GM23338 (cell line): Measurements from ENCODE around the gene TBC1D14. TPM values are rescaled to one million over a fixed set of nuclear protein-coding genes. Genes with fewer than 3 reads are reported as not detected.

ENCODE experiments used
- ATAC-seq: fragments of 200-7000 bp; cut with Tn5 transposase; 3 replicates; pipeline ENCODE4 v1.9.1; 2020
- DNase-seq: peaks from one replicate; pipeline ENCODE4 v3.0.0-alpha.2; 2015; ENCODE audit warnings: low spot score
- H2AFZ ChIP-seq: fragments of 200-600 bp; sonication (generic); 2 replicates; pipeline ENCODE4 v1.8.0; 2016; ENCODE audit warnings: antibody characterized with exemption, mild to moderate bottlenecking, moderate library complexity
- H3F3A ChIP-seq: fragments of 200-600 bp; sonication (generic); replicated peaks from 2 replicates; pipeline ENCODE4 v1.8.0; 2017; ENCODE audit warnings: antibody characterized with exemption, mixed run types, low read depth
- H3K27ac ChIP-seq: fragments of 200-600 bp; sonication (generic); 2 replicates; pipeline ENCODE4 v1.6.1; 2016; ENCODE audit warnings: low read depth
- H3K27me3 ChIP-seq: fragments of 200-600 bp; sonication (generic); 2 replicates; pipeline ENCODE4 v1.8.0; 2016; ENCODE audit warnings: mild to moderate bottlenecking, mixed run types, moderate library complexity; ENCODE audit not compliant: insufficient read depth
- H3K36me3 ChIP-seq: fragments of 200-600 bp; sonication (generic); 2 replicates; pipeline ENCODE4 v1.8.0; 2016; ENCODE audit warnings: mild to moderate bottlenecking; ENCODE audit not compliant: insufficient read depth
- H3K4me1 ChIP-seq: fragments of 200-600 bp; sonication (generic); 2 replicates; pipeline ENCODE4 v1.8.0; 2016; ENCODE audit warnings: mild to moderate bottlenecking, moderate library complexity; ENCODE audit not compliant: insufficient read depth
- H3K4me2 ChIP-seq: fragments of 200-600 bp; sonication (generic); 2 replicates; pipeline ENCODE4 v1.7.1; 2017; ENCODE audit warnings: mixed run types
- H3K4me3 ChIP-seq: fragments of 200-600 bp; sonication (generic); 2 replicates; pipeline ENCODE4 v1.6.1; 2016; ENCODE audit warnings: mixed run types
- H3K79me2 ChIP-seq: fragments of 200-600 bp; sonication (generic); replicated peaks from 2 replicates; pipeline ENCODE4 v1.8.0; 2017; ENCODE audit warnings: mild to moderate bottlenecking; ENCODE audit not compliant: insufficient read depth
- H3K9me2 ChIP-seq: fragments of 200-600 bp; sonication (generic); 2 replicates; pipeline ENCODE4 v1.8.0; 2017; ENCODE audit not compliant: insufficient read depth
- H4K20me1 ChIP-seq: fragments of 200-600 bp; sonication (generic); replicated peaks from 2 replicates; pipeline ENCODE4 v1.8.0; 2017; ENCODE audit warnings: mild to moderate bottlenecking; ENCODE audit not compliant: insufficient read depth
- H3K27ac Mint-ChIP-seq: 2 replicates; pipeline ENCODE4 v1.8.0; 2020; ENCODE audit warnings: inconsistent platforms, mild to moderate bottlenecking, moderate library complexity, mixed read lengths
- H3K27me3 Mint-ChIP-seq: 3 replicates; pipeline ENCODE4 v1.8.0; 2022; ENCODE audit warnings: low read depth, mild to moderate bottlenecking, moderate library complexity, mixed read lengths, inconsistent platforms; ENCODE audit not compliant: insufficient read depth, poor library complexity
- H3K36me3 Mint-ChIP-seq: 3 replicates; pipeline ENCODE4 v1.8.0; 2021; ENCODE audit warnings: low read depth, mild to moderate bottlenecking, inconsistent platforms, moderate library complexity, mixed read lengths
- H3K4me1 Mint-ChIP-seq: 3 replicates; pipeline ENCODE4 v1.8.0; 2020; ENCODE audit warnings: mild to moderate bottlenecking, inconsistent platforms, mixed read lengths
- H3K4me3 Mint-ChIP-seq: 3 replicates; pipeline ENCODE4 v1.8.0; 2021; ENCODE audit warnings: moderate library complexity, mild to moderate bottlenecking, inconsistent platforms, mixed read lengths
- H3K9me3 Mint-ChIP-seq: 3 replicates; pipeline ENCODE4 v1.8.0; 2020; ENCODE audit warnings: moderate library complexity, mild to moderate bottlenecking, inconsistent platforms, mixed read lengths
- CREB1 ChIP-seq: fragments of 250-450 bp; sonication (Bioruptor Pico); IDR thresholded peaks from 2 replicates; pipeline ENCODE4 v1.5.0; 2020; ENCODE audit warnings: low read depth, mild to moderate bottlenecking, moderate library complexity
- CTCF ChIP-seq, 2 experiments: fragments of 200-600 bp in 1 of 2; sonication (generic) in 1 of 2; conservative IDR thresholded peaks; 2 replicates each; pipeline versions ENCODE4 v1.5.1 to v1.6.1; 2016 to 2017; ENCODE audit warnings: antibody characterized with exemption in 2 of 2, low read depth in 2 of 2, mild to moderate bottlenecking in 2 of 2, moderate library complexity in 1 of 2
- ETS1 ChIP-seq: IDR thresholded peaks from 2 replicates; pipeline ENCODE4 v1.6.1; 2016; ENCODE audit warnings: antibody characterized with exemption
- EZH2 ChIP-seq: fragments of 200-600 bp; sonication (generic); IDR thresholded peaks from one replicate; pipeline ENCODE4 v1.8.0; 2017; ENCODE audit warnings: antibody characterized with exemption, mild to moderate bottlenecking, low read depth; ENCODE audit not compliant: unreplicated experiment
- EZH2phosphoT487 ChIP-seq: fragments of 200-600 bp; sonication (generic); IDR thresholded peaks from one replicate; pipeline ENCODE4 v1.8.1; 2018; ENCODE audit warnings: antibody characterized with exemption; ENCODE audit not compliant: unreplicated experiment
- JUNB ChIP-seq: IDR thresholded peaks from one replicate; pipeline ENCODE4 v1.6.1; 2016; ENCODE audit warnings: antibody characterized with exemption; ENCODE audit not compliant: unreplicated experiment
- NANOG ChIP-seq: IDR thresholded peaks from 2 replicates; pipeline ENCODE4 v1.6.1; 2016; ENCODE audit warnings: antibody characterized with exemption, borderline replicate concordance
- POLR2AphosphoS5 ChIP-seq: IDR thresholded peaks from 2 replicates; pipeline ENCODE4 v1.6.1; 2016; ENCODE audit warnings: antibody characterized with exemption, low read depth
- STAT1 ChIP-seq: IDR thresholded peaks from one replicate; pipeline ENCODE4 v1.6.1; 2016; ENCODE audit warnings: antibody characterized with exemption; ENCODE audit not compliant: unreplicated experiment
- ZNF114 ChIP-seq: fragments of 250-450 bp; sonication (Bioruptor Pico); IDR thresholded peaks from 2 replicates; pipeline ENCODE4 v1.5.0; 2020; ENCODE audit warnings: mild to moderate bottlenecking, moderate library complexity
- ZNF331 ChIP-seq: fragments of 250-450 bp; sonication (Bioruptor Pico); IDR thresholded peaks from 2 replicates; pipeline ENCODE4 v1.5.0; 2020; ENCODE audit warnings: low read depth, mild to moderate bottlenecking, moderate library complexity
- polyA plus RNA-seq: library from polyadenylated mRNA; unstranded; fragments of >200 nt; fragmentation: Nextera tagmentation; extraction: Ambion mirVana; gene quantifications from 2 replicates; pipeline ENCODE4 v1.2.1, GENCODE V29; 2016
- total RNA-seq: library from RNA; depleted of rRNA; stranded (reverse); fragments of >200 nt; shearing (Covaris generic); gene quantifications from 2 replicates; pipeline ENCODE4 v1.2.3, GENCODE V29; 2014
- TF ChIP-seq, protein P1 (sequence below): IDR thresholded peaks from one replicate; pipeline ENCODE4 v1.6.1; 2018; ENCODE audit warnings: antibody characterized with exemption; ENCODE audit not compliant: unreplicated experiment
- TF ChIP-seq, protein P2 (sequence below): fragments of 250-450 bp; sonication (Bioruptor Pico); IDR thresholded peaks from 2 replicates; pipeline ENCODE4 v1.5.0; 2020; ENCODE audit warnings: mild to moderate bottlenecking, moderate library complexity

Gene TBC1D14
- total and polyA plus RNA-seq, 2 experiments from 2014 or later = 18.2 to 59.7 TPM

- no peak overlapping the region for H3K4me3 Mint-ChIP-seq
- peaks cover 41% of the 10 kb centered on the region for H4K20me1 ChIP-seq
- no peaks in the 10 kb centered on the region; the same call in 1 of the 3 replicates for H3K9me3 Mint-ChIP-seq
- H3K9me2 ChIP-seq = no peaks in the 10 kb centered on the region
- TF ChIP-seq ZNF331 (CRISPR knock-in tag) (no peak), JUNB (no peak), POLR2AphosphoS5 (no peak), CREB1 (CRISPR knock-in tag) (no peak), ETS1 (no peak), EZH2 (no peak), NANOG (no peak), ZNF114 (no peak), STAT1 (no peak), CTCF (conservative IDR thresholded peaks at IDR 0.05; ENCODE audit: low read depth in 2 of 2) (no peak), EZH2phosphoT487 (no peak)
- TF ChIP-seq, protein P1, sequence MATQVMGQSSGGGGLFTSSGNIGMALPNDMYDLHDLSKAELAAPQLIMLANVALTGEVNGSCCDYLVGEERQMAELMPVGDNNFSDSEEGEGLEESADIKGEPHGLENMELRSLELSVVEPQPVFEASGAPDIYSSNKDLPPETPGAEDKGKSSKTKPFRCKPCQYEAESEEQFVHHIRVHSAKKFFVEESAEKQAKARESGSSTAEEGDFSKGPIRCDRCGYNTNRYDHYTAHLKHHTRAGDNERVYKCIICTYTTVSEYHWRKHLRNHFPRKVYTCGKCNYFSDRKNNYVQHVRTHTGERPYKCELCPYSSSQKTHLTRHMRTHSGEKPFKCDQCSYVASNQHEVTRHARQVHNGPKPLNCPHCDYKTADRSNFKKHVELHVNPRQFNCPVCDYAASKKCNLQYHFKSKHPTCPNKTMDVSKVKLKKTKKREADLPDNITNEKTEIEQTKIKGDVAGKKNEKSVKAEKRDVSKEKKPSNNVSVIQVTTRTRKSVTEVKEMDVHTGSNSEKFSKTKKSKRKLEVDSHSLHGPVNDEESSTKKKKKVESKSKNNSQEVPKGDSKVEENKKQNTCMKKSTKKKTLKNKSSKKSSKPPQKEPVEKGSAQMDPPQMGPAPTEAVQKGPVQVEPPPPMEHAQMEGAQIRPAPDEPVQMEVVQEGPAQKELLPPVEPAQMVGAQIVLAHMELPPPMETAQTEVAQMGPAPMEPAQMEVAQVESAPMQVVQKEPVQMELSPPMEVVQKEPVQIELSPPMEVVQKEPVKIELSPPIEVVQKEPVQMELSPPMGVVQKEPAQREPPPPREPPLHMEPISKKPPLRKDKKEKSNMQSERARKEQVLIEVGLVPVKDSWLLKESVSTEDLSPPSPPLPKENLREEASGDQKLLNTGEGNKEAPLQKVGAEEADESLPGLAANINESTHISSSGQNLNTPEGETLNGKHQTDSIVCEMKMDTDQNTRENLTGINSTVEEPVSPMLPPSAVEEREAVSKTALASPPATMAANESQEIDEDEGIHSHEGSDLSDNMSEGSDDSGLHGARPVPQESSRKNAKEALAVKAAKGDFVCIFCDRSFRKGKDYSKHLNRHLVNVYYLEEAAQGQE = no peak
- TF ChIP-seq, protein P2, sequence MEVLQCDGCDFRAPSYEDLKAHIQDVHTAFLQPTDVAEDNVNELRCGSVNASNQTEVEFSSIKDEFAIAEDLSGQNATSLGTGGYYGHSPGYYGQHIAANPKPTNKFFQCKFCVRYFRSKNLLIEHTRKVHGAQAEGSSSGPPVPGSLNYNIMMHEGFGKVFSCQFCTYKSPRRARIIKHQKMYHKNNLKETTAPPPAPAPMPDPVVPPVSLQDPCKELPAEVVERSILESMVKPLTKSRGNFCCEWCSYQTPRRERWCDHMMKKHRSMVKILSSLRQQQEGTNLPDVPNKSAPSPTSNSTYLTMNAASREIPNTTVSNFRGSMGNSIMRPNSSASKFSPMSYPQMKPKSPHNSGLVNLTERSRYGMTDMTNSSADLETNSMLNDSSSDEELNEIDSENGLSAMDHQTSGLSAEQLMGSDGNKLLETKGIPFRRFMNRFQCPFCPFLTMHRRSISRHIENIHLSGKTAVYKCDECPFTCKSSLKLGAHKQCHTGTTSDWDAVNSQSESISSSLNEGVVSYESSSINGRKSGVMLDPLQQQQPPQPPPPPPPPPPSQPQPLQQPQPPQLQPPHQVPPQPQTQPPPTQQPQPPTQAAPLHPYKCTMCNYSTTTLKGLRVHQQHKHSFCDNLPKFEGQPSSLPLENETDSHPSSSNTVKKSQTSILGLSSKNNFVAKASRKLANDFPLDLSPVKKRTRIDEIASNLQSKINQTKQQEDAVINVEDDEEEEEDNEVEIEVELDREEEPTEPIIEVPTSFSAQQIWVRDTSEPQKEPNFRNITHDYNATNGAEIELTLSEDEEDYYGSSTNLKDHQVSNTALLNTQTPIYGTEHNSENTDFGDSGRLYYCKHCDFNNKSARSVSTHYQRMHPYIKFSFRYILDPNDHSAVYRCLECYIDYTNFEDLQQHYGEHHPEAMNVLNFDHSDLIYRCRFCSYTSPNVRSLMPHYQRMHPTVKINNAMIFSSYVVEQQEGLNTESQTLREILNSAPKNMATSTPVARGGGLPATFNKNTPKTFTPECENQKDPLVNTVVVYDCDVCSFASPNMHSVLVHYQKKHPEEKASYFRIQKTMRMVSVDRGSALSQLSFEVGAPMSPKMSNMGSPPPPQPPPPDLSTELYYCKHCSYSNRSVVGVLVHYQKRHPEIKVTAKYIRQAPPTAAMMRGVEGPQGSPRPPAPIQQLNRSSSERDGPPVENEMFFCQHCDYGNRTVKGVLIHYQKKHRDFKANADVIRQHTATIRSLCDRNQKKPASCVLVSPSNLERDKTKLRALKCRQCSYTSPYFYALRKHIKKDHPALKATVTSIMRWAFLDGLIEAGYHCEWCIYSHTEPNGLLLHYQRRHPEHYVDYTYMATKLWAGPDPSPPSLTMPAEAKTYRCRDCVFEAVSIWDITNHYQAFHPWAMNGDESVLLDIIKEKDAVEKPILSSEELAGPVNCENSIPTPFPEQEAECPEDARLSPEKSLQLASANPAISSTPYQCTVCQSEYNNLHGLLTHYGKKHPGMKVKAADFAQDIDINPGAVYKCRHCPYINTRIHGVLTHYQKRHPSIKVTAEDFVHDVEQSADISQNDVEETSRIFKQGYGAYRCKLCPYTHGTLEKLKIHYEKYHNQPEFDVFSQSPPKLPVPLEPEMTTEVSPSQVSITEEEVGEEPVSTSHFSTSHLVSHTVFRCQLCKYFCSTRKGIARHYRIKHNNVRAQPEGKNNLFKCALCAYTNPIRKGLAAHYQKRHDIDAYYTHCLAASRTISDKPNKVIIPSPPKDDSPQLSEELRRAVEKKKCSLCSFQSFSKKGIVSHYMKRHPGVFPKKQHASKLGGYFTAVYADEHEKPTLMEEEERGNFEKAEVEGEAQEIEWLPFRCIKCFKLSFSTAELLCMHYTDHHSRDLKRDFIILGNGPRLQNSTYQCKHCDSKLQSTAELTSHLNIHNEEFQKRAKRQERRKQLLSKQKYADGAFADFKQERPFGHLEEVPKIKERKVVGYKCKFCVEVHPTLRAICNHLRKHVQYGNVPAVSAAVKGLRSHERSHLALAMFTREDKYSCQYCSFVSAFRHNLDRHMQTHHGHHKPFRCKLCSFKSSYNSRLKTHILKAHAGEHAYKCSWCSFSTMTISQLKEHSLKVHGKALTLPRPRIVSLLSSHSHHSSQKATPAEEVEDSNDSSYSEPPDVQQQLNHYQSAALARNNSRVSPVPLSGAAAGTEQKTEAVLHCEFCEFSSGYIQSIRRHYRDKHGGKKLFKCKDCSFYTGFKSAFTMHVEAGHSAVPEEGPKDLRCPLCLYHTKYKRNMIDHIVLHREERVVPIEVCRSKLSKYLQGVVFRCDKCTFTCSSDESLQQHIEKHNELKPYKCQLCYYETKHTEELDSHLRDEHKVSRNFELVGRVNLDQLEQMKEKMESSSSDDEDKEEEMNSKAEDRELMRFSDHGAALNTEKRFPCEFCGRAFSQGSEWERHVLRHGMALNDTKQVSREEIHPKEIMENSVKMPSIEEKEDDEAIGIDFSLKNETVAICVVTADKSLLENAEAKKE (CRISPR knock-in tag) = no peak
- H3K36me3 Mint-ChIP-seq = no peaks in the 10 kb centered on the region; the same call in 2 of the 3 replicates
- peaks cover 64% of the 10 kb centered on the region for H3K79me2 ChIP-seq
- ATAC-seq (no peak), DNase-seq (no peak)
- 0 out of 2 replicates have a peak overlapping the region, but pooled peaks have one; percentile 14 for H3K27ac Mint-ChIP-seq
- H2AFZ ChIP-seq = no peak overlapping the region
- H3K36me3 ChIP-seq = no peaks in the 10 kb centered on the region
- 0 out of 2 replicates have a peak, but pooled peaks cover 4% of the 10 kb centered on the region for H3K4me1 ChIP-seq
- H3K27me3 Mint-ChIP-seq = peaks cover 12% of the 10 kb centered on the region
- peaks cover 44% of the 10 kb centered on the region for H3K4me1 Mint-ChIP-seq
- H3K27ac ChIP-seq = no peak overlapping the region
- peaks cover 8% of the 10 kb centered on the region; the same call in 1 of the 2 replicates for H3K27me3 ChIP-seq
- H3K4me2 ChIP-seq = no peak overlapping the region
- H3K4me3 ChIP-seq = no peak overlapping the region
- H3F3A ChIP-seq = no peaks in the 10 kb centered on the region
Measured at GRCh38 chr4:7048642-7049041, 139.0 kb downstream of the TBC1D14 start.
